ENCODE measurements around the gene IFT88.

The IFT88 gene

DNA sequence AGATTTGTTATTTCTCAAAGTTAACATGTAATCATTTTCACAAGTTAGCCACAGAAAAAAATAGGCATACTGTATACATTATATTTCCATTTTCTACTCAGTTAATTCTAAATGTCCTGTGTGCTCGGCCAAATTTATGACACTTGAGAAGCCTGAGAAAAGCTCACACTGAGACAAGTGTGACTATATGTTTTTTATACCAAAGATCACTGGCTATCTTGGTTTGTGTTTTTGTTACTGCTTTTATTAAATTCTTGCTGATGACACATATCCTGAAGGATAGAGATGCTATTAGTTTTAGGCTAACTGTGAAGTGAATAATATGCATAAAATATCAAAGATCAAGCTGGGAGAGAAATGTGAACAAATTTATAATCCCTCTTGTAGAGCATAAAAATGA lies 87.2 kb downstream of the IFT88 start:
- TF ChIP-seq, protein P1, sequence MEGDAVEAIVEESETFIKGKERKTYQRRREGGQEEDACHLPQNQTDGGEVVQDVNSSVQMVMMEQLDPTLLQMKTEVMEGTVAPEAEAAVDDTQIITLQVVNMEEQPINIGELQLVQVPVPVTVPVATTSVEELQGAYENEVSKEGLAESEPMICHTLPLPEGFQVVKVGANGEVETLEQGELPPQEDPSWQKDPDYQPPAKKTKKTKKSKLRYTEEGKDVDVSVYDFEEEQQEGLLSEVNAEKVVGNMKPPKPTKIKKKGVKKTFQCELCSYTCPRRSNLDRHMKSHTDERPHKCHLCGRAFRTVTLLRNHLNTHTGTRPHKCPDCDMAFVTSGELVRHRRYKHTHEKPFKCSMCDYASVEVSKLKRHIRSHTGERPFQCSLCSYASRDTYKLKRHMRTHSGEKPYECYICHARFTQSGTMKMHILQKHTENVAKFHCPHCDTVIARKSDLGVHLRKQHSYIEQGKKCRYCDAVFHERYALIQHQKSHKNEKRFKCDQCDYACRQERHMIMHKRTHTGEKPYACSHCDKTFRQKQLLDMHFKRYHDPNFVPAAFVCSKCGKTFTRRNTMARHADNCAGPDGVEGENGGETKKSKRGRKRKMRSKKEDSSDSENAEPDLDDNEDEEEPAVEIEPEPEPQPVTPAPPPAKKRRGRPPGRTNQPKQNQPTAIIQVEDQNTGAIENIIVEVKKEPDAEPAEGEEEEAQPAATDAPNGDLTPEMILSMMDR (IDR thresholded peaks at IDR 0.05; ENCODE audit: low read depth, low read length) = no peak
- H3K4me3 ChIP-seq (ENCODE audit: low read depth, low read length) = no peak overlapping the region

DNA sequence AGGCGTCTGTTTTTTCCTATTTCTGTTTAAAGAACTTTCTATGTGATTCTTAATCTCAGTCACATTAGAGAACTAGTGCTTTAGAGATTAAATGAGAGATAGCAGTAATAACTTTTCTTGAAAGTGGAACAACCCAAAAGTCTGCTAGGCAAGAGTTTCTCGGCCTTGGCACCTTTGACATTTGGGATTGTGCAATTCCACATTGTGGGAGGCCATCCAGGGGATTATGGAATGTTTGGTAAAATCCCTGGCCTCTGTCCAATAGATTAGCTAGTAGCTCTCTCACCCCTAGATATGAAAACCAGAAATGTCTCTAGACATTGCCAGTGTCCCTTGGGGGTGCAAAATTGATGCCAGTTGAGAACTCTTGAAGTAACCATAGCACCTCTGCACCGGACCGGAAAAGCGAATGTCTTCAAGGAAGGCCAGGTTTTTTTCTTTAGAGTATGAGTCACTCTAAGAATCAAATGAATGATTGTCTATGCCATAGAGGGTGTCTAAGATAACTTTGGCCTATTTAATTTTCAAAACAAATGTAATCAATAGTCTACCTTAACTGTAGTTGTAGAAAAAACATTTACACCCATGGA lies 91.6 kb downstream of the IFT88 start:
- no peak overlapping the region for H3K4me3 ChIP-seq (ENCODE audit: low read depth, low read length)
- TF ChIP-seq, protein P1 (IDR thresholded peaks at IDR 0.05; ENCODE audit: low read depth, low read length) = no peak

DNA sequence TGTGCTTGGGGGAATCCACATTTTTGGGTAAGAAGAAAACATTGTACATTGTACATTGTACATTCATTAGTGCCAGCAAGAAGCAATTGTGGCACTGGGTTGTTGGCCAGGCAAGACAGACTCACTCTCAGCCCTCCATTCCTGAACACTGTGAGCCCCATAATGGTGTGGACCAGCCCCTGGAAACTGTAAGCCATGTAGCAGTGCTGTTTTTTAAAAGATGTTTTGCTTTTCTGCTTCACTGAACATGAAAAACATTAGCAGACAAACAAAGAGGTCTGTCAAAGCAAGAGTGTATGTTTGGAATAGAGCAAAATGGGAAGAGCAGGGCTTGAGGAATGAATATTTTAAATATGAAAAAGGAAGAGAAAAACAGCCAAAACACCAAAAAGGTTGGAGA lies 97.4 kb downstream of the IFT88 start:
- H3K4me3 ChIP-seq (ENCODE audit: low read depth, low read length) = no peak overlapping the region
- TF ChIP-seq, protein P1 (IDR thresholded peaks at IDR 0.05; ENCODE audit: low read depth, low read length) = no peak

DNA sequence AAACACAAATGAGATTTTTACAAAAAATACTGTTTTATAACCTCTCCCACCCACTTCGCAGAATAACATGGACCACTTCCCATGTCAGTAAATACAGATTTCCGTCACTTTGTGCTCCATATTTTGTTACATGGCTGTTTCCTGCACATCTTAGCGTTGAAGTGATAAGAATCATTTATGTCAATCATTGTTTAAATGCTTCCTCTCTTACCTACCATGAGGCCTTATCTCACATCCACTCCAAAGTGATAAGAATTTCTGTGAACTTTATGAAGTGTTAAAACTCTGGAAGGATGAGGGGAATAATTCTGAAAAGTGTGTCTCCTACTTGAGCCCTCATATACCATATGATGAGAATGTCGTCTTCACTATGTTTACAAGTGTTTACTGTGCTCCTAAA lies 100.0 kb downstream of the IFT88 start:
- TF ChIP-seq, protein P1 (IDR thresholded peaks at IDR 0.05; ENCODE audit: low read depth, low read length) = no peak
- H3K4me3 ChIP-seq (ENCODE audit: low read depth, low read length) = no peak overlapping the region

DNA sequence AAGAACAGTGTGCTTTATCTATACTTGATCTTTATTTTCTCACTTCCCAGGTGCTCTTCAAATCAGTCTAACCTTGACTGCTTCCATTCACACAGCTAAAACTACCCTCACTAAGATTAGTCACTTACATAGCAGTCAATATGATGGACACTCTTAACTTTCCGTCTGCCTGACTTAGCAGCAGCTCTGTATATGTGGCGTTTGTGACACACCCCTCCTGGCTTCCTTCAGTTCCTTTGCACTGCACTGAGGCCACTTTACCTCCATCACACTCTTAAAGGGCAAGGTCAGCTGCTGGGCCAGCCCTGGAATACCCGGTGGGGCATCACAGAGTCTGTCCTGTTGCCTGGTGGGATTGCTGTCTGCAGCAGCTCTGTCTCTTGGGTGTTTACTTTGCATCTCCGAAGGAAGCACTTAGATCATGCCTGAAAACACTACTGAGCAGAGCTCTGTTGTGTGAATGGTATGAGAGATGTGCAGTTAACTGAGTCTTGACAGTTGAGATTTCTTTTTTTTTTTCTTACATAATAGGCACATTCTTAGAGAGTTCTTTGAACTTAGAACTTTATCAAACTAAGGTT lies 101.0 kb downstream of the IFT88 start:
- TF ChIP-seq, protein P1 (IDR thresholded peaks at IDR 0.05; ENCODE audit: low read depth, low read length) = no peak
- H3K4me3 ChIP-seq (ENCODE audit: low read depth, low read length) = no peak overlapping the region

DNA sequence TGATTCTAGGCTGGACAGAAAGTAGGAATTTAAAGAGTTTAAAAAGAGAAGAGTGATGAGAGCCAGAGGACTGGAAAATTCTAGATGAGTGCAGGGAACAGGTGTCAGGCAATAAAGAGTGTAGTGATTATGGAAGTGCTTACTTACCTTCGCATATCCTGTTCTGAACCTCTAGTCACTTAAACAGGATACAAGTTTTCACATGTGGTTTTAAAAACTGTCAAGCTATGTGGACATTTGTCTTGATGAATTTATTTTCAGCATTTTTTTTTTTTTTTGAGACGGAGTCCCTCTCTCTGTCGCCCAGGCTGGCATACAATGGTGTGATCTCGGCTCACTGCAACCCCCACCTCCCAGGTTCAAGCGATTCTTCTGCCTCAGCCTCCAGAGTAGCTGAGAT lies 102.2 kb downstream of the IFT88 start:
- TF ChIP-seq, protein P1 (IDR thresholded peaks at IDR 0.05; ENCODE audit: low read depth, low read length) = no peak
- H3K4me3 ChIP-seq (ENCODE audit: low read depth, low read length) = no peak overlapping the region

DNA sequence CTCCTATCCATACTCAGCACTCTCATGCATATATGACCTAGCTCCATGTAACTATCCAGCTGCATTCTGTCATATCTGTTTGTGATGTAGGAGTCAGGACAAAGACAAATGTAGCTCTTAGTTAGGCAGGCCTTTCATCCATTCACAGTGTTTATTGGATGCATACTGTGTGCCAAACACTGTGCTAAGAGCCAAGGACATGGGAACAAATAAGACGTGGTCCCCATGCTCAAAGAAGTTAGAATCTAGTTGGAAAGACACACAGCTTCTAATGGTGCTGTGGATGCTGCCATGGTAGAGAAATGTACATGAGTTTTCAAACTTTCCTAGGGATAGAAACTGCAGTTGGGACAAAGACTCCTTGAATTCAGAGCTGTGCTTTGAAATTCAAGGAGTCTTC lies 104.8 kb downstream of the IFT88 start:
- TF ChIP-seq, protein P1 (IDR thresholded peaks at IDR 0.05; ENCODE audit: low read depth, low read length) = no peak
- no peak overlapping the region for H3K4me3 ChIP-seq (ENCODE audit: low read depth, low read length)
